Measurements from ENCODE around the gene RAB10. TPM values are rescaled to one million over a fixed set of nuclear protein-coding genes. Genes with fewer than 3 reads are reported as not detected.

Gene RAB10
- polyA plus RNA-seq, 1 donor from 2014 or later = 169 TPM

DNA sequence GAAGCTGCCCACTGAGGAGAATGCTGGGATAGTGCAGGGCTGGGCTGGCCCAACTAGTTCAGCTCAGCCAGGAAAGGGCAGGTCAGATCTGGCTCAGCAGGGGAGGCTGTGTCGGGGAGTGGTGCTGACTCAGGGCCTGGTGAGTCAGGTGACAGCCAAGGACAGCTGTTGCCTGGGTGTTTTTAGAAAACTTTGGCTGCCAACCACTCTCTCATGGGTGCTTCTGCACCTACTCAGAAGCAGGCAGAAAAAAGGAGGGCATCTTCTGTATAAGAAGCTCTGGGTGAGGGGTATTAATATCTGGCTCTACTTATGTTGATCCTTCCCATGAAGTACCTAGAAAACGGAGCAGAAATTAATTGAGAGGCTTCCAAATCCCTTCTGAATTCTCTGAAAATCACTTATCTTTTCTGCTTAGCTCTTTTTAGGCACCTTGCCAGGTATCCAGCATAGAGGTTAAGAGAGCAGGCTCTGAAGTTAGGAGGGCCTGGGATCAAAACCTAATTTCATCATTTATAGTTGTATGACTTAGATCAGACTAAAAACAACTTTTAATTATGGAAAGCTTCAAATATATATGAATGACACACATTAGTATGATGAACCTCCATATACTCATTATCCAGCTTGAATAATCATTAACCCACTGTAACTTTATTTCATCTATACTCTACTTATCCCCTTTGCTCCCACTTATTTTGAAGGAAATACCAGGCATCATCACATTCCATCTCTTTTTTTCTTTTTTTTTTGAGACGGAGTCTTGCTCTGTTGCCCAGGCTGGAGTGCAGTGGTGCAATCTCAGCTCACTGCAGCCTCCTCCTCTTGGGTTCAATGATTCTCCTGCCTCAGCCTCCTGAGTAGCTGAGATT is 15.5 kb upstream of the RAB10 start:
- H3K36me3 ChIP-seq (ENCODE audit: insufficient read depth, low read length) = no peaks in the 10 kb centered on the region
- H3K9me3 ChIP-seq (ENCODE audit: low read length) = no peaks in the 10 kb centered on the region
- no peaks in the 10 kb centered on the region for H3K27me3 ChIP-seq (ENCODE audit: insufficient read depth, low read depth, low read length)
- H3K9me2 ChIP-seq (ENCODE audit: insufficient read depth, low read length) = no peaks in the 10 kb centered on the region
- no peak overlapping the region for H3K4me2 ChIP-seq (ENCODE audit: low read length)
- H2AFZ ChIP-seq (ENCODE audit: low read depth, low read length) = no peak overlapping the region
- no peaks in the 10 kb centered on the region for H3K79me2 ChIP-seq (replicated peaks; ENCODE audit: insufficient read depth, low read length)
- H3K4me3 ChIP-seq (ENCODE audit: low read length) = no peak overlapping the region
- no peak overlapping the region for H3K27ac ChIP-seq (ENCODE audit: low read length)
- H3K9ac ChIP-seq (ENCODE audit: low read length) = no peak overlapping the region
- no peaks in the 10 kb centered on the region for H4K20me1 ChIP-seq (ENCODE audit: insufficient read depth)
- H3F3A ChIP-seq (ENCODE audit: insufficient read depth, low read length, poor library complexity, severe bottlenecking) = no peaks in the 10 kb centered on the region
- no peak for TF ChIP-seq EP300 (conservative IDR thresholded peaks at IDR 0.05; ENCODE audit: poor library complexity, severe bottlenecking)
- TF ChIP-seq SMC3 (conservative IDR thresholded peaks at IDR 0.05; ENCODE audit: poor library complexity) = no peak
- TF ChIP-seq EZH2 (IDR thresholded peaks at IDR 0.05; ENCODE audit: borderline replicate concordance, insufficient read depth, low read length, poor library complexity, severe bottlenecking) = no peak
- no peak for TF ChIP-seq TAF1 (IDR thresholded peaks at IDR 0.05; ENCODE audit: low read depth)
- TF ChIP-seq RAD21 (conservative IDR thresholded peaks at IDR 0.05) = no peak
- TF ChIP-seq, protein P1, sequence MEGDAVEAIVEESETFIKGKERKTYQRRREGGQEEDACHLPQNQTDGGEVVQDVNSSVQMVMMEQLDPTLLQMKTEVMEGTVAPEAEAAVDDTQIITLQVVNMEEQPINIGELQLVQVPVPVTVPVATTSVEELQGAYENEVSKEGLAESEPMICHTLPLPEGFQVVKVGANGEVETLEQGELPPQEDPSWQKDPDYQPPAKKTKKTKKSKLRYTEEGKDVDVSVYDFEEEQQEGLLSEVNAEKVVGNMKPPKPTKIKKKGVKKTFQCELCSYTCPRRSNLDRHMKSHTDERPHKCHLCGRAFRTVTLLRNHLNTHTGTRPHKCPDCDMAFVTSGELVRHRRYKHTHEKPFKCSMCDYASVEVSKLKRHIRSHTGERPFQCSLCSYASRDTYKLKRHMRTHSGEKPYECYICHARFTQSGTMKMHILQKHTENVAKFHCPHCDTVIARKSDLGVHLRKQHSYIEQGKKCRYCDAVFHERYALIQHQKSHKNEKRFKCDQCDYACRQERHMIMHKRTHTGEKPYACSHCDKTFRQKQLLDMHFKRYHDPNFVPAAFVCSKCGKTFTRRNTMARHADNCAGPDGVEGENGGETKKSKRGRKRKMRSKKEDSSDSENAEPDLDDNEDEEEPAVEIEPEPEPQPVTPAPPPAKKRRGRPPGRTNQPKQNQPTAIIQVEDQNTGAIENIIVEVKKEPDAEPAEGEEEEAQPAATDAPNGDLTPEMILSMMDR (IDR thresholded peaks at IDR 0.05; ENCODE audit: poor library complexity, severe bottlenecking) = no peak
- no peak for TF ChIP-seq POLR2AphosphoS5 (IDR thresholded peaks at IDR 0.05)
- no peak for TF ChIP-seq MXI1 (conservative IDR thresholded peaks at IDR 0.05; ENCODE audit: poor library complexity, severe bottlenecking)
- TF ChIP-seq, protein P2, sequence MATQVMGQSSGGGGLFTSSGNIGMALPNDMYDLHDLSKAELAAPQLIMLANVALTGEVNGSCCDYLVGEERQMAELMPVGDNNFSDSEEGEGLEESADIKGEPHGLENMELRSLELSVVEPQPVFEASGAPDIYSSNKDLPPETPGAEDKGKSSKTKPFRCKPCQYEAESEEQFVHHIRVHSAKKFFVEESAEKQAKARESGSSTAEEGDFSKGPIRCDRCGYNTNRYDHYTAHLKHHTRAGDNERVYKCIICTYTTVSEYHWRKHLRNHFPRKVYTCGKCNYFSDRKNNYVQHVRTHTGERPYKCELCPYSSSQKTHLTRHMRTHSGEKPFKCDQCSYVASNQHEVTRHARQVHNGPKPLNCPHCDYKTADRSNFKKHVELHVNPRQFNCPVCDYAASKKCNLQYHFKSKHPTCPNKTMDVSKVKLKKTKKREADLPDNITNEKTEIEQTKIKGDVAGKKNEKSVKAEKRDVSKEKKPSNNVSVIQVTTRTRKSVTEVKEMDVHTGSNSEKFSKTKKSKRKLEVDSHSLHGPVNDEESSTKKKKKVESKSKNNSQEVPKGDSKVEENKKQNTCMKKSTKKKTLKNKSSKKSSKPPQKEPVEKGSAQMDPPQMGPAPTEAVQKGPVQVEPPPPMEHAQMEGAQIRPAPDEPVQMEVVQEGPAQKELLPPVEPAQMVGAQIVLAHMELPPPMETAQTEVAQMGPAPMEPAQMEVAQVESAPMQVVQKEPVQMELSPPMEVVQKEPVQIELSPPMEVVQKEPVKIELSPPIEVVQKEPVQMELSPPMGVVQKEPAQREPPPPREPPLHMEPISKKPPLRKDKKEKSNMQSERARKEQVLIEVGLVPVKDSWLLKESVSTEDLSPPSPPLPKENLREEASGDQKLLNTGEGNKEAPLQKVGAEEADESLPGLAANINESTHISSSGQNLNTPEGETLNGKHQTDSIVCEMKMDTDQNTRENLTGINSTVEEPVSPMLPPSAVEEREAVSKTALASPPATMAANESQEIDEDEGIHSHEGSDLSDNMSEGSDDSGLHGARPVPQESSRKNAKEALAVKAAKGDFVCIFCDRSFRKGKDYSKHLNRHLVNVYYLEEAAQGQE (IDR thresholded peaks at IDR 0.05; ENCODE audit: borderline replicate concordance) = no peak

DNA sequence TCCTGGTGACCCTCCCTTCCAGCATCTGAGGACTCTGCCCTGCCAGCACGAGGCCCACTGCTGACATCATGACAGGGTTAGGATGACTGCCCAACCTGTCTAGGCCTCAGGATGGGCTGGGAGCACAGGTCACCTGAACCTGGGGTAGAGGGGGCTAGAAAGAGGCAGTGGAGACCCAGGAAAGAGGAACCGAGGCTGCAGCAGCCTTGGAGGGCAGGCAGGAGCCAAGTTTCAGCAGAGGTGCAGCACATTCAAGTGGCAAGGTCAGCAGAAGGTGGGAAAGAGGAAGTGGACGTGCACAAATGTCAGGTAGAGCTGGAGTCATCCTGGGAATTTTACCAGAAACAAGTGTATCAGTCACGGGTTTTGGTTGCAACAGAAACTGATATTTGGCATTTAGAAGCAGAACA is 13.6 kb upstream of the RAB10 start:
- no peak overlapping the region for H3K9ac ChIP-seq (ENCODE audit: low read length)
- no peaks in the 10 kb centered on the region for H3K9me3 ChIP-seq (ENCODE audit: low read length)
- H3K4me3 ChIP-seq (ENCODE audit: low read length) = no peak overlapping the region
- no peaks in the 10 kb centered on the region for H3F3A ChIP-seq (ENCODE audit: insufficient read depth, low read length, poor library complexity, severe bottlenecking)
- H3K9me2 ChIP-seq (ENCODE audit: insufficient read depth, low read length) = no peaks in the 10 kb centered on the region
- no peak overlapping the region for H2AFZ ChIP-seq (ENCODE audit: low read depth, low read length)
- H3K27ac ChIP-seq (ENCODE audit: low read length) = no peak overlapping the region
- no peaks in the 10 kb centered on the region for H3K27me3 ChIP-seq (ENCODE audit: insufficient read depth, low read depth, low read length)
- H3K36me3 ChIP-seq (ENCODE audit: insufficient read depth, low read length) = no peaks in the 10 kb centered on the region
- TF ChIP-seq, protein P1 (IDR thresholded peaks at IDR 0.05; ENCODE audit: poor library complexity, severe bottlenecking) = no peak
- H3K4me2 ChIP-seq (ENCODE audit: low read length) = no peak overlapping the region
- H4K20me1 ChIP-seq (ENCODE audit: insufficient read depth) = no peaks in the 10 kb centered on the region
- H3K79me2 ChIP-seq (replicated peaks; ENCODE audit: insufficient read depth, low read length) = no peaks in the 10 kb centered on the region
